Fibroblast of the aortic adventitia (primary cell): ENCODE measurements around the gene KCNK4. TPM values are rescaled to one million over a fixed set of nuclear protein-coding genes. Genes with fewer than 3 reads are reported as not detected.

Experiments
- DNase-seq: peaks from one replicate; pipeline ENCODE4 v3.0.0-alpha.2; 2010; ENCODE audit warnings: low read depth
- H3K4me3 ChIP-seq: 2 replicates; pipeline ENCODE4 v1.5.1; 2011; ENCODE audit warnings: low read depth, mild to moderate bottlenecking, control low read depth, low read length, moderate library complexity
- CTCF ChIP-seq: IDR thresholded peaks from 2 replicates; pipeline ENCODE4 v1.5.1; 2011; ENCODE audit warnings: mild to moderate bottlenecking, low read length, control low read depth, inconsistent platforms; ENCODE audit not compliant: insufficient read depth
- total RNA-seq: library from RNA; depleted of rRNA; stranded (reverse); fragments of >200 nt; gene quantifications from 2 replicates; pipeline ENCODE4 v1.2.3, GENCODE V29; 2012; ENCODE audit warnings: low replicate concordance

KCNK4 gene
- total RNA-seq, 1 donor, result not detected

- peak within 1 kb of the TSS; percentile 95 for H3K4me3 ChIP-seq
- TF ChIP-seq CTCF, result peak; percentile 9
- peak; percentile 97 for DNase-seq
Observed at GRCh38 chr11:64317961-64318765, 27.1 kb downstream of the KCNK4 start, which contains the start of gene PRDX5. Gene PRDX5, plus strand, starts transcription at chr11:64318121. Its CDS starts 95 bp downstream, at chr11:64318216.

GRCh38 chr11:64318766-64319761 is 28.0 kb downstream of the KCNK4 start:
- TF ChIP-seq CTCF, result no peak
- no peak for DNase-seq
- H3K4me3 ChIP-seq, result peak overlapping the region; percentile 95

GRCh38 chr11:64320556-64320955 is 29.5 kb downstream of the KCNK4 start:
- no peak for TF ChIP-seq CTCF
- no peak for DNase-seq
- H3K4me3 ChIP-seq, result no peak overlapping the region

- no peak for TF ChIP-seq CTCF
- no peak for DNase-seq
- H3K4me3 ChIP-seq, result no peak overlapping the region
Observed at GRCh38 chr11:64321026-64321425, 29.9 kb downstream of the KCNK4 start.

- no peak for TF ChIP-seq CTCF
- DNase-seq, result no peak
- H3K4me3 ChIP-seq, result no peak overlapping the region
Observed at GRCh38 chr11:64321533-64321932, 30.4 kb downstream of the KCNK4 start.

GRCh38 chr11:64322925-64323260 is 31.8 kb downstream of the KCNK4 start:
- no peak overlapping the region for H3K4me3 ChIP-seq
- TF ChIP-seq CTCF, result no peak
- DNase-seq, result no peak
